Thyroid gland (tissue), 4 donors: Measurements from ENCODE around the gene RGS1. TPM values are rescaled to one million over a fixed set of nuclear protein-coding genes. Genes with fewer than 3 reads are reported as not detected.

Experiments used
- DNase-seq, 2 donors: peaks; one replicate each; pipeline ENCODE4 v3.0.0-alpha.2; 2019
- H3K27ac ChIP-seq, 3 donors: fragments of 200-600 bp; sonication (generic); 1 replicate in 2 of 3; 2 replicates in 1 of 3; pipeline ENCODE4 v1.5.1; 2016 to 2019; ENCODE audit warnings: mild to moderate bottlenecking in 1 of 3, moderate library complexity in 1 of 3
- H3K27me3 ChIP-seq: fragments of 200-600 bp; sonication (generic); one replicate; pipeline ENCODE4 v1.5.1; 2019
- H3K36me3 ChIP-seq, 2 donors: fragments of 200-600 bp; sonication (generic); one replicate each; pipeline ENCODE4 v1.5.1; 2016 to 2019
- H3K4me1 ChIP-seq, 2 donors: fragments of 200-600 bp; sonication (generic); one replicate each; pipeline ENCODE4 v1.5.1; 2017 to 2019
- H3K4me3 ChIP-seq, 3 donors: fragments of 200-600 bp; sonication (generic); replicated peaks in 1 of 3; 1 replicate in 2 of 3; 2 replicates in 1 of 3; pipeline ENCODE4 v1.5.1; 2016; ENCODE audit warnings: mild to moderate bottlenecking in 1 of 3
- H3K9me3 ChIP-seq: fragments of 200-600 bp; sonication (generic); one replicate; pipeline ENCODE4 v1.5.1; 2017
- POLR2A ChIP-seq, 2 donors: fragments of 450-650 bp; IDR thresholded peaks; one replicate each; pipeline ENCODE4 v1.6.1; 2017; ENCODE audit warnings: antibody characterized with exemption in 2 of 2, mild to moderate bottlenecking in 2 of 2, moderate library complexity in 1 of 2
- WGBS, 2 donors: methylation state at CpG; one replicate each; pipeline ENCODE4 v1.1.5; 2017; 5-methylcytosine and 5-hydroxymethylcytosine counted together
- intact Hi-C: fragments of 100-400 bp; cut with DNase I; formaldehyde crosslinking; loops from one replicate; pipeline ENCODE4 v1.15.1; 2023
- total RNA-seq, 4 donors: library from RNA; depleted of rRNA; stranded (reverse); fragments of >200 nt; gene quantifications; one replicate each; pipeline ENCODE4 v1.2.3, GENCODE V29; 2016
- TF ChIP-seq, protein P1 (sequence below), 6 experiments: fragments of 200-600 bp in 3 of 6; fragments of 450-650 bp in 3 of 6; sonication (generic) in 3 of 6; IDR thresholded peaks; one replicate each; pipeline ENCODE4 v1.5.1; 2016 to 2019; ENCODE audit warnings: antibody characterized with exemption in 6 of 6, mild to moderate bottlenecking in 2 of 6, inconsistent platforms in 1 of 6, moderate library complexity in 1 of 6

Gene RGS1
- total RNA-seq, 4 donors from 2014 or later: 19.7 to 32.6 (median 23.0) TPM

DNA sequence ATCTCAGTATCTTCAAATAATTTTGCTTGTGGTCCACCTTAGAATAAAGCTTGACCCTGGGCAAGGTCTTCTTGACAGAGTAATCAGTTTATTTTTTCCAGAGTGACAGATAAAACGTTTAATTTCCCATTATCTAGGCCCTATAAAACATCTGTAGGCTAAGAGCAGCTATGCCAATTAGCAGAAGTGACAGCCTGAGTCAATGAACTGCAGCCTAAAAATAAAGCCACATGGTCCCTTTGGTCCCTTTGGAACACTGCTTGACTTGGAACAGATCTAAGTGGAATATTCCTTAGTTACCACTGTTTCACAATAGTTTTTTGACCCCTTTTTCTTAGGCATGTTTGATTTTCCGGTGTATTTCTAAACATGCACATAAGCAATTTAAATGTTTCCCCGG, 54.0 kb downstream of the RGS1 start:
- intact Hi-C loops: no loop called here
- Histone ChIP-seq H3K27me3 (no peaks in the 10 kb centered on the region), H3K36me3 (no peaks in the 10 kb centered on the region), H3K27ac (no peak overlapping the region), H3K4me1 (no peaks in the 10 kb centered on the region), H3K4me3 (no peak overlapping the region), H3K9me3 (no peaks in the 10 kb centered on the region)
- TF ChIP-seq, protein P1, sequence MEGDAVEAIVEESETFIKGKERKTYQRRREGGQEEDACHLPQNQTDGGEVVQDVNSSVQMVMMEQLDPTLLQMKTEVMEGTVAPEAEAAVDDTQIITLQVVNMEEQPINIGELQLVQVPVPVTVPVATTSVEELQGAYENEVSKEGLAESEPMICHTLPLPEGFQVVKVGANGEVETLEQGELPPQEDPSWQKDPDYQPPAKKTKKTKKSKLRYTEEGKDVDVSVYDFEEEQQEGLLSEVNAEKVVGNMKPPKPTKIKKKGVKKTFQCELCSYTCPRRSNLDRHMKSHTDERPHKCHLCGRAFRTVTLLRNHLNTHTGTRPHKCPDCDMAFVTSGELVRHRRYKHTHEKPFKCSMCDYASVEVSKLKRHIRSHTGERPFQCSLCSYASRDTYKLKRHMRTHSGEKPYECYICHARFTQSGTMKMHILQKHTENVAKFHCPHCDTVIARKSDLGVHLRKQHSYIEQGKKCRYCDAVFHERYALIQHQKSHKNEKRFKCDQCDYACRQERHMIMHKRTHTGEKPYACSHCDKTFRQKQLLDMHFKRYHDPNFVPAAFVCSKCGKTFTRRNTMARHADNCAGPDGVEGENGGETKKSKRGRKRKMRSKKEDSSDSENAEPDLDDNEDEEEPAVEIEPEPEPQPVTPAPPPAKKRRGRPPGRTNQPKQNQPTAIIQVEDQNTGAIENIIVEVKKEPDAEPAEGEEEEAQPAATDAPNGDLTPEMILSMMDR (IDR thresholded peaks at IDR 0.05): no peak
- TF ChIP-seq POLR2A (IDR thresholded peaks at IDR 0.05): no peak
- no peak for DNase-seq
- 76% methylated on average over 3 of the region's 3 CpGs for WGBS, 2 donors

Other genes starting within 250 kb of the RGS1 start
- not detected for gene RGS13, start 60.4 kb downstream of the RGS1 start, total RNA-seq
- gene RGS2, start 233.3 kb downstream of the RGS1 start, total RNA-seq: 10 to 100 TPM in 3 of 4 donors, 1 to 10 TPM in 1; 9.1 to 39.0 (median 17.8) TPM